Esophagus (tissue), 2 donors: ENCODE measurements around the gene DCUN1D1. TPM values are rescaled to one million over a fixed set of nuclear protein-coding genes. Genes with fewer than 3 reads are reported as not detected.
"Not testable (repeated sequence)": the region's sequence is repeated elsewhere in the genome, so short reads cannot be mapped to it uniquely, and the experiment has no call there.

Experiments used
- H3K27ac ChIP-seq, 2 donors: one replicate each; pipeline ENCODE4 v1.5.1; 2013; ENCODE audit warnings: low read depth in 2 of 2, mild to moderate bottlenecking in 2 of 2, inconsistent platforms in 1 of 2, low read length in 1 of 2, moderate library complexity in 1 of 2
- H3K27me3 ChIP-seq, 2 donors: one replicate each; pipeline ENCODE4 v1.6.1; 2013; ENCODE audit warnings: low read length in 2 of 2, control low read depth in 1 of 2, mild to moderate bottlenecking in 1 of 2; ENCODE audit not compliant: insufficient read depth in 2 of 2, control insufficient read depth in 1 of 2
- H3K36me3 ChIP-seq, 2 donors: one replicate each; pipeline ENCODE4 v1.6.1; 2013; ENCODE audit warnings: low read length in 1 of 2; ENCODE audit not compliant: control insufficient read depth in 2 of 2, insufficient read depth in 2 of 2
- H3K4me1 ChIP-seq, 2 donors: one replicate each; pipeline ENCODE4 v1.6.1; 2013; ENCODE audit warnings: low read length in 1 of 2; ENCODE audit not compliant: control insufficient read depth in 2 of 2, insufficient read depth in 2 of 2
- H3K4me3 ChIP-seq, 2 donors: one replicate each; pipeline ENCODE4 v1.5.1; 2013; ENCODE audit warnings: low read length in 2 of 2, mild to moderate bottlenecking in 2 of 2, low read depth in 1 of 2, moderate library complexity in 1 of 2
- H3K9me3 ChIP-seq, 2 donors: one replicate each; pipeline ENCODE4 v1.6.1; 2013; ENCODE audit warnings: mild to moderate bottlenecking in 2 of 2, low read depth in 1 of 2, low read length in 1 of 2, moderate library complexity in 1 of 2; ENCODE audit not compliant: control insufficient read depth in 2 of 2, insufficient read depth in 1 of 2
- WGBS, 2 donors: extraction: QIAGEN DNeasy Blood & Tissue Kit; methylation state at CpG; one replicate each; pipeline ENCODE4 v1.1.7; 2013; 5-methylcytosine and 5-hydroxymethylcytosine counted together
- polyA plus RNA-seq, 2 donors: library from polyadenylated mRNA; stranded (reverse); fragments of 200-250 nt; gene quantifications; one replicate each; pipeline ENCODE4 v1.2.3, GENCODE V29; 2013
- donor health status: healthy with polysubstance abuse.
- donor health status: Bipolar disorder and iron deficiency.

DCUN1D1 gene
- polyA plus RNA-seq, 2 donors, result 7.9 to 8.9 TPM

GRCh38 chr3:183008303-183008702 lies 28.0 kb upstream of the DCUN1D1 start:
- Histone ChIP-seq H3K4me3 (no peak overlapping the region), H3K9me3 (no peaks in the 10 kb centered on the region), H3K36me3 (peaks cover 0 to 10% of the 10 kb centered on the region in 2 donors), H3K27ac (no peak overlapping the region), H3K27me3 (no peaks in the 10 kb centered on the region), H3K4me1 (no peaks in the 10 kb centered on the region)
- WGBS, 2 donors, result 95 to 99% methylated on average over 4 of the region's 4 CpGs

GRCh38 chr3:183006396-183007002 lies 26.2 kb upstream of the DCUN1D1 start:
- WGBS, 2 donors, result 91 to 94% methylated on average over 10 of the region's 10 CpGs
- Histone ChIP-seq H3K4me1 (no peaks in the 10 kb centered on the region), H3K27ac (no peak overlapping the region), H3K4me3 (no peak overlapping the region), H3K9me3 (no peaks in the 10 kb centered on the region), H3K36me3 (peaks cover 0 to 5% of the 10 kb centered on the region in 2 donors), H3K27me3 (no peaks in the 10 kb centered on the region)

GRCh38 chr3:182999767-183000166 lies 19.4 kb upstream of the DCUN1D1 start:
- 71 to 80% methylated on average over 1 of the region's 1 CpG for WGBS, 2 donors
- H3K4me1 ChIP-seq, result no peaks in the 10 kb centered on the region
- H3K36me3 ChIP-seq, result no peaks in the 10 kb centered on the region
- no peaks in the 10 kb centered on the region for H3K27me3 ChIP-seq
- H3K4me3 ChIP-seq, result no peak overlapping the region
- H3K9me3 ChIP-seq, result no peaks in the 10 kb centered on the region
- no peak overlapping the region for H3K27ac ChIP-seq

GRCh38 chr3:182993486-182994201 lies 13.3 kb upstream of the DCUN1D1 start:
- H3K27me3 ChIP-seq, H3K36me3 ChIP-seq, H3K4me1 ChIP-seq, H3K27ac ChIP-seq, H3K9me3 ChIP-seq, H3K4me3 ChIP-seq: not testable (repeated sequence)
- 89 to 91% methylated on average over 4 of the region's 4 CpGs for whole genome bisulfite sequencing, 2 donors

- Histone ChIP-seq H3K36me3 (no peaks in the 10 kb centered on the region), H3K4me1 (no peaks in the 10 kb centered on the region), H3K9me3 (no peaks in the 10 kb centered on the region), H3K27ac (no peak overlapping the region), H3K4me3 (no peak overlapping the region), H3K27me3 (no peaks in the 10 kb centered on the region)
- WGBS, 2 donors, result 54 to 59% methylated on average over 3 of the region's 3 CpGs
Measured at GRCh38 chr3:182989566-182989965, 9.2 kb upstream of the DCUN1D1 start.

- Histone ChIP-seq H3K4me1 (no peaks in the 10 kb centered on the region), H3K27me3 (no peaks in the 10 kb centered on the region), H3K36me3 (no peaks in the 10 kb centered on the region), H3K4me3 (no peak overlapping the region), H3K27ac (no peak overlapping the region), H3K9me3 (no peaks in the 10 kb centered on the region)
- 87 to 88% methylated on average over 6 of the region's 6 CpGs for WGBS, 2 donors
Measured at GRCh38 chr3:182986021-182986420, 5.7 kb upstream of the DCUN1D1 start.

- no peaks in the 10 kb centered on the region for H3K9me3 ChIP-seq
- no peak overlapping the region for H3K4me3 ChIP-seq
- H3K27me3 ChIP-seq, result no peaks in the 10 kb centered on the region
- no peaks in the 10 kb centered on the region for H3K36me3 ChIP-seq
- H3K27ac ChIP-seq, result no peak overlapping the region
- H3K4me1 ChIP-seq, result no peaks in the 10 kb centered on the region
Measured at GRCh38 chr3:182983876-182984275, 3.5 kb upstream of the DCUN1D1 start.

- no peaks in the 10 kb centered on the region for H3K9me3 ChIP-seq
- H3K27me3 ChIP-seq, result no peaks in the 10 kb centered on the region
- H3K36me3 ChIP-seq, result no peaks in the 10 kb centered on the region
- peak overlapping the region; percentile 44 to 88 for H3K27ac ChIP-seq
- WGBS, 2 donors, result 64 to 66% methylated on average over 10 of the region's 10 CpGs
- H3K4me1 ChIP-seq, result no peaks in the 10 kb centered on the region
- H3K4me3 ChIP-seq, result peak overlapping the region; percentile 79 to 94
Measured at GRCh38 chr3:182981038-182981380, 671 bp upstream of the DCUN1D1 start.

GRCh38 chr3:182979674-182980191 lies 605 bp downstream of the DCUN1D1 start:
- H3K4me3 ChIP-seq, result peak overlapping the region; percentile 79 to 94
- 0 to 1% methylated on average over 21 to 29 of the region's 29 CpGs for WGBS, 2 donors
- no peaks in the 10 kb centered on the region for H3K9me3 ChIP-seq
- H3K27ac ChIP-seq, result peak overlapping the region; percentile 54 to 88
- H3K27me3 ChIP-seq, result no peaks in the 10 kb centered on the region
- no peaks in the 10 kb centered on the region for H3K4me1 ChIP-seq
- no peaks in the 10 kb centered on the region for H3K36me3 ChIP-seq
